ENCODE results near the gene SRCIN1. TPM values are rescaled to one million over a fixed set of nuclear protein-coding genes. Genes with fewer than 3 reads are reported as not detected.

SRCIN1 gene
- total and polyA plus RNA-seq, 4 donors: 0.05 to 5.3 (median 2.7) TPM

- no peak for TF ChIP-seq RXRA (IDR thresholded peaks at IDR 0.05)
- TF ChIP-seq JUND (IDR thresholded peaks at IDR 0.05): no peak
- TF ChIP-seq CTCF (IDR thresholded peaks at IDR 0.05; ENCODE audit: low read depth, low read length, missing input control): no peak
- no peak for TF ChIP-seq GABPA (IDR thresholded peaks at IDR 0.05 in 1 of 2, conservative IDR thresholded peaks at IDR 0.05 in 1 of 2)
- no peak for TF ChIP-seq ATF3 (IDR thresholded peaks at IDR 0.05)
- TF ChIP-seq HNF4A (conservative IDR thresholded peaks at IDR 0.05): no peak
- TF ChIP-seq REST (IDR thresholded peaks at IDR 0.05): no peak
- no peak for TF ChIP-seq YY1 (IDR thresholded peaks at IDR 0.05)
- TF ChIP-seq FOXA1 (IDR thresholded peaks at IDR 0.05): no peak
- no peak for TF ChIP-seq NR2F2 (IDR thresholded peaks at IDR 0.05)
- TF ChIP-seq EGR1 (IDR thresholded peaks at IDR 0.05; ENCODE audit: low read depth in 2 of 2): no peak
- no peak for TF ChIP-seq SP1 (IDR thresholded peaks at IDR 0.05)
- peaks cover 0 to 3% (median 0%) of the 10 kb centered on the region in 4 donors for H3K27me3 ChIP-seq (ENCODE audit: control insufficient read depth in 4 of 4, insufficient read depth in 4 of 4, low read length in 3 of 4)
- H3K27ac ChIP-seq (ENCODE audit: low read depth in 1 of 2, low read length in 2 of 2): no peak overlapping the region
- no peak overlapping the region for H3K4me3 ChIP-seq (ENCODE audit: low read depth in 1 of 3, low read length in 3 of 3)
- no peak for DNase-seq (ENCODE audit: low spot score)
- H3K9me3 ChIP-seq (ENCODE audit: control insufficient read depth in 4 of 4, low read length in 3 of 4): no peaks in the 10 kb centered on the region
- WGBS: 76% methylated on average over 5 of the region's 5 CpGs
- peaks cover 0 to 4% (median under 1%) of the 10 kb centered on the region in 4 donors for H3K4me1 ChIP-seq (ENCODE audit: control insufficient read depth in 4 of 4, insufficient read depth in 4 of 4, low read length in 3 of 4)
- no peak overlapping the region for H3K9ac ChIP-seq (ENCODE audit: low read depth in 1 of 2, low read length in 2 of 2)
- no peaks in the 10 kb centered on the region for H3K36me3 ChIP-seq (ENCODE audit: control insufficient read depth in 4 of 4, insufficient read depth in 3 of 4, low read depth in 1 of 4, low read length in 3 of 4)
These were observed 39.1 kb downstream of the SRCIN1 start for GRCh38 chr17:38566666-38567031.

GRCh38 chr17:38565853-38566665 lies 39.7 kb downstream of the SRCIN1 start:
- WGBS: 71% methylated on average over 10 of the region's 10 CpGs
- DNase-seq (ENCODE audit: low spot score): no peak
- peaks cover 0 to 4% (median under 1%) of the 10 kb centered on the region in 4 donors for H3K4me1 ChIP-seq (ENCODE audit: control insufficient read depth in 4 of 4, insufficient read depth in 4 of 4, low read length in 3 of 4)
- H3K4me3 ChIP-seq (ENCODE audit: low read depth in 1 of 3, low read length in 3 of 3): no peak overlapping the region
- H3K27ac ChIP-seq (ENCODE audit: low read depth in 1 of 2, low read length in 2 of 2): no peak overlapping the region
- TF ChIP-seq SP1 (IDR thresholded peaks at IDR 0.05) (no peak), YY1 (IDR thresholded peaks at IDR 0.05) (no peak), GABPA (IDR thresholded peaks at IDR 0.05 in 1 of 2, conservative IDR thresholded peaks at IDR 0.05 in 1 of 2) (no peak), EGR1 (IDR thresholded peaks at IDR 0.05; ENCODE audit: low read depth in 2 of 2) (no peak), RXRA (IDR thresholded peaks at IDR 0.05) (no peak), MAX (IDR thresholded peaks at IDR 0.05) (no peak), ATF3 (IDR thresholded peaks at IDR 0.05) (no peak), ZBTB33 (IDR thresholded peaks at IDR 0.05) (no peak), HNF4A (conservative IDR thresholded peaks at IDR 0.05) (no peak)
- H3K9ac ChIP-seq (ENCODE audit: low read depth in 1 of 2, low read length in 2 of 2): no peak overlapping the region
- peaks cover 0 to 3% (median 0%) of the 10 kb centered on the region in 4 donors for H3K27me3 ChIP-seq (ENCODE audit: control insufficient read depth in 4 of 4, insufficient read depth in 4 of 4, low read length in 3 of 4)
- no peaks in the 10 kb centered on the region for H3K36me3 ChIP-seq (ENCODE audit: control insufficient read depth in 4 of 4, insufficient read depth in 3 of 4, low read depth in 1 of 4, low read length in 3 of 4)
- H3K9me3 ChIP-seq (ENCODE audit: control insufficient read depth in 4 of 4, low read length in 3 of 4): no peaks in the 10 kb centered on the region
